Measurements from ENCODE around the gene CNPY1. TPM values are rescaled to one million over a fixed set of nuclear protein-coding genes. Genes with fewer than 3 reads are reported as not detected.

Gene CNPY1
- total and polyA plus RNA-seq, 2 donors (not counting 1 experiment from before 2014, with no cell fraction given) = not detected

GRCh38 chr7:155507576-155507975 is 38.8 kb downstream of the CNPY1 start:
- H3K4me1 ChIP-seq (ENCODE audit: control insufficient read depth, extremely low read depth, insufficient read depth, low read length) = no peaks in the 10 kb centered on the region
- no peaks in the 10 kb centered on the region for H3K9me3 ChIP-seq (ENCODE audit: control insufficient read depth, insufficient read depth, low read depth, low read length)
- no peak for DNase-seq (ENCODE audit: low read depth in 2 of 2)
- no peaks in the 10 kb centered on the region for H3K36me3 ChIP-seq (ENCODE audit: control insufficient read depth, insufficient read depth, low read length)
- H3K79me2 ChIP-seq (ENCODE audit: control insufficient read depth, insufficient read depth, low read length) = no peaks in the 10 kb centered on the region
- H3K27me3 ChIP-seq (ENCODE audit: control insufficient read depth, insufficient read depth, low read length) = peaks cover 22% of the 10 kb centered on the region
- no peak overlapping the region for H2AFZ ChIP-seq (ENCODE audit: low read length)
- no peak overlapping the region for H3K4me3 ChIP-seq (replicated peaks in 1 of 4; ENCODE audit: control extremely low read depth in 1 of 4, insufficient read depth in 1 of 4, low read depth in 3 of 4, low read length in 4 of 4)
- no peak overlapping the region for H3K4me2 ChIP-seq (ENCODE audit: extremely low read depth, insufficient read depth, low read length)
- H4K20me1 ChIP-seq (ENCODE audit: control insufficient read depth, extremely low read depth, insufficient read depth, low read length) = no peaks in the 10 kb centered on the region
- no peak overlapping the region for H3K27ac ChIP-seq (ENCODE audit: insufficient read depth, low read length)
- no peak for TF ChIP-seq CTCF (conservative IDR thresholded peaks at IDR 0.05 in 1 of 2, IDR thresholded peaks at IDR 0.05 in 1 of 2; ENCODE audit: low read depth in 1 of 2, low read length in 2 of 2)
- H3K9ac ChIP-seq (ENCODE audit: insufficient read depth, low read length) = no peak overlapping the region

- Histone ChIP-seq H3K9ac (ENCODE audit: insufficient read depth, low read length) (no peak overlapping the region), H3K27ac (ENCODE audit: insufficient read depth, low read length) (no peak overlapping the region), H3K4me2 (ENCODE audit: extremely low read depth, insufficient read depth, low read length) (no peak overlapping the region), H3K4me1 (ENCODE audit: control insufficient read depth, extremely low read depth, insufficient read depth, low read length) (no peaks in the 10 kb centered on the region), H2AFZ (ENCODE audit: low read length) (no peak overlapping the region), H3K27me3 (ENCODE audit: control insufficient read depth, insufficient read depth, low read length) (peaks cover 22% of the 10 kb centered on the region), H3K4me3 (replicated peaks in 1 of 4; ENCODE audit: control extremely low read depth in 1 of 4, insufficient read depth in 1 of 4, low read depth in 3 of 4, low read length in 4 of 4) (peak overlapping the region in 1 of 4 experiments; percentile 29), H4K20me1 (ENCODE audit: control insufficient read depth, extremely low read depth, insufficient read depth, low read length) (no peaks in the 10 kb centered on the region), H3K9me3 (ENCODE audit: control insufficient read depth, insufficient read depth, low read depth, low read length) (no peaks in the 10 kb centered on the region), H3K79me2 (ENCODE audit: control insufficient read depth, insufficient read depth, low read length) (no peaks in the 10 kb centered on the region), H3K36me3 (ENCODE audit: control insufficient read depth, insufficient read depth, low read length) (no peaks in the 10 kb centered on the region)
- DNase-seq (ENCODE audit: low read depth in 2 of 2) = peak in 1 of 2 donors; percentile 14
- TF ChIP-seq CTCF (conservative IDR thresholded peaks at IDR 0.05 in 1 of 2, IDR thresholded peaks at IDR 0.05 in 1 of 2; ENCODE audit: low read depth in 1 of 2, low read length in 2 of 2) = no peak
- peak; percentile 20 for TF ChIP-seq EZH2 (IDR thresholded peaks at IDR 0.05; ENCODE audit: low read length, missing control alignments)
Observed at GRCh38 chr7:155506854-155507337, 39.5 kb downstream of the CNPY1 start.

- Histone ChIP-seq H3K9ac (ENCODE audit: insufficient read depth, low read length) (no peak overlapping the region), H3K4me3 (replicated peaks in 1 of 4; ENCODE audit: control extremely low read depth in 1 of 4, insufficient read depth in 1 of 4, low read depth in 3 of 4, low read length in 4 of 4) (no peak overlapping the region)
- DNase-seq (ENCODE audit: low read depth in 2 of 2) = no peak
Observed at GRCh38 chr7:155505422-155505793, 41.0 kb downstream of the CNPY1 start.

More at GRCh38 chr7:155505422-155505793, 41.0 kb downstream of the CNPY1 start:
- Histone ChIP-seq H2AFZ (ENCODE audit: low read length) (no peak overlapping the region), H3K36me3 (ENCODE audit: control insufficient read depth, insufficient read depth, low read length) (no peaks in the 10 kb centered on the region), H3K4me1 (ENCODE audit: control insufficient read depth, extremely low read depth, insufficient read depth, low read length) (no peaks in the 10 kb centered on the region), H3K4me2 (ENCODE audit: extremely low read depth, insufficient read depth, low read length) (no peak overlapping the region), H3K27me3 (ENCODE audit: control insufficient read depth, insufficient read depth, low read length) (peaks cover 22% of the 10 kb centered on the region), H4K20me1 (ENCODE audit: control insufficient read depth, extremely low read depth, insufficient read depth, low read length) (no peaks in the 10 kb centered on the region), H3K9me3 (ENCODE audit: control insufficient read depth, insufficient read depth, low read depth, low read length) (no peaks in the 10 kb centered on the region), H3K79me2 (ENCODE audit: control insufficient read depth, insufficient read depth, low read length) (no peaks in the 10 kb centered on the region), H3K27ac (ENCODE audit: insufficient read depth, low read length) (no peak overlapping the region)
- TF ChIP-seq EZH2 (IDR thresholded peaks at IDR 0.05; ENCODE audit: low read length, missing control alignments) = no peak
- no peak for TF ChIP-seq CTCF (conservative IDR thresholded peaks at IDR 0.05 in 1 of 2, IDR thresholded peaks at IDR 0.05 in 1 of 2; ENCODE audit: low read depth in 1 of 2, low read length in 2 of 2)

Measured in fibroblast of lung (primary cell).